K562 (cell line): Measurements from ENCODE around the gene FNBP1. TPM values are rescaled to one million over a fixed set of nuclear protein-coding genes. Genes with fewer than 3 reads are reported as not detected.

ENCODE experiments used
- ATAC-seq: fragments of 200-7000 bp; cut with Tn5 transposase; 3 replicates; pipeline ENCODE4 v1.9.1; 2020; ENCODE audit warnings: moderate library complexity
- BruUV-seq: library from RNA; stranded (reverse); fragments of 400-500 nt; replicated peaks from 2 replicates; lab custom pipeline; 2021; lab: Mats Ljungman, UMichigan
- CTCF ChIA-PET: fragments of 300-600 bp; formaldehyde crosslinking; extraction: SDS; loops from one replicate; lab custom pipeline; 2021; ENCODE audit warnings: low intra/inter-chr PET ratio; lab: Yijun Ruan, JAX
- POLR2A ChIA-PET: fragments of 300-600, 350-650 bp; sonication (Branson Sonifier 250); formaldehyde crosslinking; extraction: SDS; loops from one replicate; lab custom pipeline; 2021; ENCODE audit warnings: antibody characterized with exemption, inconsistent platforms; lab: Yijun Ruan, JAX
- DNase-seq, 4 experiments: peaks; one replicate each; pipeline versions ENCODE4 v3.0.0 to v3.0.0-alpha.2; 2011 to 2018; ENCODE audit warnings: low spot score in 3 of 4, mixed read lengths in 3 of 4; ENCODE audit errors: extremely low read depth in 1 of 4
- FAIRE-seq: peaks from 2 replicates; lab custom pipeline; 2011; peaks lifted over from hg19 to GRCh38; lab: Jason Lieb, UNC
- H2AFZ ChIP-seq: 2 replicates; pipeline ENCODE4 v1.6.0; 2011; ENCODE audit warnings: low read depth, low read length, control low read depth, inconsistent platforms
- H3K27ac ChIP-seq: fragments of 200-600 bp; 3 replicates; pipeline ENCODE4 v1.8.0; 2011; ENCODE audit warnings: low read depth, mild to moderate bottlenecking, control low read depth, inconsistent platforms, low read length, moderate library complexity, mixed read lengths; ENCODE audit errors: extremely low read depth
- H3K27me3 ChIP-seq, 2 experiments: fragments of 300-600 bp in 1 of 2; 2 replicates in 1 of 2; 3 replicates in 1 of 2; pipeline versions ENCODE4 v1.6.0 to v1.8.0; 2011; ENCODE audit warnings: inconsistent platforms in 2 of 2, low read length in 2 of 2, mild to moderate bottlenecking in 1 of 2, mixed read lengths in 1 of 2, moderate library complexity in 1 of 2; ENCODE audit not compliant: control insufficient read depth in 2 of 2, insufficient read depth in 2 of 2
- H3K36me3 ChIP-seq: fragments of 300-600 bp; 3 replicates; pipeline ENCODE4 v1.8.0; 2011; ENCODE audit warnings: mild to moderate bottlenecking, low read length, inconsistent platforms; ENCODE audit not compliant: control insufficient read depth, insufficient read depth
- H3K4me1 ChIP-seq, 2 experiments: fragments of 200-600 bp in 1 of 2; replicated peaks in 1 of 2; 2 replicates in 1 of 2; 3 replicates in 1 of 2; pipeline versions ENCODE4 v1.5.1 to v1.8.0; 2011; ENCODE audit warnings: inconsistent platforms in 2 of 2, low read length in 2 of 2, mild to moderate bottlenecking in 1 of 2, mixed read lengths in 1 of 2, moderate library complexity in 1 of 2; ENCODE audit not compliant: control insufficient read depth in 2 of 2, insufficient read depth in 2 of 2
- H3K4me2 ChIP-seq: 2 replicates; pipeline ENCODE4 v1.6.1; 2011; ENCODE audit warnings: low read length, control low read depth, inconsistent platforms, mixed read lengths; ENCODE audit not compliant: insufficient read depth
- H3K4me3 ChIP-seq: fragments of 200-600 bp; sonication (generic), shearing (Covaris generic); 2 replicates; pipeline ENCODE4 v1.5.1; 2016; ENCODE audit warnings: control low read depth, inconsistent platforms
- H3K79me2 ChIP-seq: fragments of 200-600 bp; 3 replicates; pipeline ENCODE4 v1.8.0; 2011; ENCODE audit warnings: low read length, inconsistent platforms; ENCODE audit not compliant: control insufficient read depth, insufficient read depth
- H3K9ac ChIP-seq, 2 experiments: 2 replicates each; pipeline versions ENCODE4 v1.6.0 to v1.6.1; 2011; ENCODE audit warnings: low read depth in 2 of 2, low read length in 2 of 2, control low read depth in 1 of 2, inconsistent platforms in 1 of 2, mild to moderate bottlenecking in 1 of 2, mixed read lengths in 1 of 2; ENCODE audit not compliant: insufficient read depth in 1 of 2
- H3K9me1 ChIP-seq: one replicate; pipeline ENCODE4 v1.6.0; 2011; ENCODE audit warnings: inconsistent platforms, mild to moderate bottlenecking, low read length, moderate library complexity; ENCODE audit not compliant: control insufficient read depth, insufficient read depth
- H3K9me3 ChIP-seq: replicated peaks from 2 replicates; pipeline ENCODE4 v1.5.1; 2011; ENCODE audit warnings: low read depth, low read length, inconsistent platforms; ENCODE audit not compliant: control insufficient read depth, insufficient read depth
- H4K20me1 ChIP-seq: replicated peaks from 2 replicates; pipeline ENCODE4 v1.6.1; 2011; ENCODE audit warnings: low read length, inconsistent platforms, mixed read lengths; ENCODE audit not compliant: control insufficient read depth, insufficient read depth
- ADNP ChIP-seq: fragments of 200-800 bp; sonication (Bioruptor generic); IDR thresholded peaks from 2 replicates; pipeline ENCODE4 v1.6.1; 2016; ENCODE audit warnings: missing genetic modification characterization, missing compliant biosample characterization
- ARHGAP35 ChIP-seq: fragments of 450-650 bp; IDR thresholded peaks from 2 replicates; pipeline ENCODE4 v1.6.1; 2018; ENCODE audit not compliant: partially characterized antibody
- DDX20 ChIP-seq: fragments of 450-650 bp; IDR thresholded peaks from 2 replicates; pipeline ENCODE4 v1.6.1; 2016; ENCODE audit warnings: missing genetic modification characterization, low read depth, mild to moderate bottlenecking, missing compliant biosample characterization, moderate library complexity
- FOXJ2 ChIP-seq: fragments of 200-800 bp; sonication (Bioruptor generic); IDR thresholded peaks from 2 replicates; pipeline ENCODE4 v1.6.1; 2016; ENCODE audit warnings: missing genetic modification characterization, missing compliant biosample characterization
- GTF2A2 ChIP-seq: IDR thresholded peaks from 2 replicates; pipeline ENCODE4 v1.6.1; 2016; ENCODE audit warnings: mild to moderate bottlenecking, missing genetic modification characterization, missing compliant biosample characterization
- HCFC1 ChIP-seq: IDR thresholded peaks from 2 replicates; pipeline ENCODE4 v1.6.1; 2012; ENCODE audit warnings: low read depth, low read length, improper control_type of control experiment
- JUN ChIP-seq, 2 experiments: sonication (generic) in 1 of 2; formaldehyde crosslinking in 1 of 2; IDR thresholded peaks; 2 replicates each; pipeline versions ENCODE4 v1.6.1 to v1.8.0; 2012 to 2022; ENCODE audit warnings: borderline replicate concordance in 2 of 2, mild to moderate bottlenecking in 2 of 2, improper control_type of control experiment in 1 of 2, low read depth in 1 of 2, low read length in 1 of 2, missing genetic modification reagents in 1 of 2
- JUND ChIP-seq, 2 experiments: IDR thresholded peaks; 2 replicates in 1 of 2; 3 replicates in 1 of 2; pipeline ENCODE4 v1.6.1; 2011; ENCODE audit warnings: borderline replicate concordance in 2 of 2, low read depth in 2 of 2, low read length in 2 of 2, improper control_type of control experiment in 1 of 2, missing biosample characterization in 1 of 2, missing genetic modification characterization in 1 of 2, missing genetic modification reagents in 1 of 2
- NCOA4 ChIP-seq: fragments of 450-650 bp; IDR thresholded peaks from 2 replicates; pipeline ENCODE4 v1.6.1; 2018; ENCODE audit warnings: mild to moderate bottlenecking; ENCODE audit not compliant: partially characterized antibody
- NFRKB ChIP-seq: fragments of 450-650 bp; IDR thresholded peaks from 2 replicates; pipeline ENCODE4 v1.6.1; 2016; ENCODE audit warnings: low read depth
- NONO ChIP-seq, 2 experiments: fragments of 200-400 bp in 1 of 2; fragments of 450-650 bp in 1 of 2; formaldehyde crosslinking in 1 of 2; IDR thresholded peaks; 2 replicates each; pipeline ENCODE4 v1.6.1; 2017; ENCODE audit warnings: low read depth in 2 of 2, mild to moderate bottlenecking in 2 of 2, moderate library complexity in 2 of 2, low read length in 1 of 2
- POLR2AphosphoS2 ChIP-seq: IDR thresholded peaks from 2 replicates; pipeline ENCODE4 v1.6.1; 2012; ENCODE audit warnings: low read length, improper control_type of control experiment
- SMAD1 ChIP-seq: fragments of 150-350 bp; IDR thresholded peaks from 2 replicates; pipeline ENCODE4 v1.6.1; 2014; ENCODE audit warnings: low read length, low read depth; ENCODE audit not compliant: partially characterized antibody
- YBX1 ChIP-seq: fragments of 450-650 bp; IDR thresholded peaks from 2 replicates; pipeline ENCODE4 v1.7.1; 2016; ENCODE audit warnings: mild to moderate bottlenecking
- ZBTB17 ChIP-seq: fragments of 450-650 bp; formaldehyde crosslinking; IDR thresholded peaks from 2 replicates; pipeline ENCODE4 v1.4.0; 2020; ENCODE audit warnings: mild to moderate bottlenecking
- ZNF146 ChIP-seq: IDR thresholded peaks from one replicate; pipeline ENCODE4 v1.6.1; 2018; ENCODE audit warnings: missing compliant biosample characterization; ENCODE audit not compliant: unreplicated experiment
- ZNF699 ChIP-seq: fragments of 250-450 bp; sonication (Bioruptor Pico); IDR thresholded peaks from 2 replicates; pipeline ENCODE4 v1.8.0; 2021; ENCODE audit warnings: mild to moderate bottlenecking, moderate library complexity; ENCODE audit not compliant: insufficient replicate concordance
- ZNF717 ChIP-seq: fragments of 250-450 bp; sonication (Bioruptor Pico); IDR thresholded peaks from 2 replicates; pipeline ENCODE4 v1.5.0; 2021
- WGBS: fragments of 100-300 bp; shearing (Covaris generic); methylation state at CpG from one replicate; pipeline ENCODE4 v1.1.6; 2016; ENCODE audit warnings: low coverage, mixed read lengths; ENCODE audit not compliant: insufficient coverage; ENCODE audit errors: missing lambda C conversion rate; 5-methylcytosine and 5-hydroxymethylcytosine counted together
- in situ Hi-C: fragments of 300-500 bp; cut with MboI; formaldehyde crosslinking; loops from 4 replicates; pipeline ENCODE4 v1.15.0; 2018; ENCODE audit warnings: inconsistent platforms, mixed read lengths
- intact Hi-C: fragments of 100-400 bp; cut with micrococcal nuclease; formaldehyde crosslinking; loops from 2 replicates; pipeline ENCODE4 v1.14.2; 2022
- polyA plus RNA-seq, 8 experiments: library from polyadenylated mRNA; depleted of rRNA in 4 of 8; stranded (reverse) in 5 of 8; unstranded in 3 of 8; fragments of >200 nt; fragmentation: Nextera tagmentation in 2 of 8; fragmentation: Illumina TruSeq in 1 of 8; extraction: Ambion mirVana in 2 of 8; extraction: Trizol in 1 of 8; gene quantifications; 2 replicates each; pipeline versions ENCODE4 v1.2.1 to v1.2.3, GENCODE V29; 2011 to 2014; ENCODE audit warnings: inconsistent platforms in 1 of 8, missing spikeins in 1 of 8
- total RNA-seq, 7 experiments: library from RNA; depleted of rRNA in 6 of 7; stranded (reverse); fragments of >200 nt in 6 of 7; fragmentation: Illumina TruSeq in 2 of 7; extraction: Trizol in 2 of 7; gene quantifications; 2 replicates each; pipeline versions ENCODE4 v1.2.1 to v1.2.3, GENCODE V29; 2011 to 2021; ENCODE audit warnings: low replicate concordance in 1 of 7
- TF ChIP-seq, protein P1 (sequence below): sonication (generic); formaldehyde crosslinking; IDR thresholded peaks from 2 replicates; pipeline ENCODE4 v1.9.0; 2022; ENCODE audit warnings: mild to moderate bottlenecking, missing genetic modification reagents
- TF ChIP-seq, protein P2 (sequence below): fragments of 450-650 bp; IDR thresholded peaks from 2 replicates; pipeline ENCODE4 v1.6.1; 2017; ENCODE audit warnings: antibody characterized with exemption

Gene FNBP1
- total and polyA plus RNA-seq, 9 of the 15 experiments (the other 6 are each of a cell fraction or from before 2014, with no cell fraction given) = 1.8 to 14.9 (median 7.6) TPM

DNA sequence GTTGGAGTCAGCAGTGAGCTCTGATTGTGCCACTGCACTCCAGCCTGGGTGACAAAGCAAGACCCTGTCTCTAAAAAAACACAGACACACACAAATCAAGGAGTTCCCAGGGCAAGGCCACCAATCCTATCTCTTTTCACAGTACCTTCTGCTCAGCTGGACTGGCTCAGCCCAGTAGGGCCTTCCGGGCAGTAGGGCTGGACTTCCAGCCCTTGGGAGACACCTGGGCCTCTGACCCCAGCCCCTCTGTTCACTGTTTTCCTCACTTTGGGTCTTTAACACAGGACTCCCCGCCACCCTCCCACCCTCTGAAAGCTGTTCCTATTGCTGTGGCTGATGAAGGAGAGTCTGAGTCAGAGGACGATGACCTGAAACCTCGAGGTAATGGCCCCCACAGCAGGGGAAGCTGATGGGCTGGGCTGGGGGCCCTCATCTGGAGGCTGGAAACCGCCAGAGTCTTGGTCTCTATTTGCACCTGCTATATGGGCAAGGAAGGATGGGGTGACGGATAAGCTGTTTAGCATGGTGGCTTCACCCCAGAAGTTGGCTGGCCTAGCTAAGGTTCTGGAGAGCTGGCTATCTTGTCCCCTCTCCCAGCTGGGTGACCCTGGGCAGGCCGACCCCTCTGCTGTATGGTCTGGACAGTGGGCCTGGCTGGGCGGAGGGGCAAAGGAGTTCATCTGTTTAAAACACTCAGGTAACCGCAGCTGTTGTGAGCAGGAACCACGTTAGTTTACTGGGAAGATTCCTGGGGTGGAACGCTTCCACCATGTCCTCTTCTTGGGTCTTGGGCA is 182.1 kb downstream of the FNBP1 start:
- Histone ChIP-seq H3K27me3 (no peaks in the 10 kb centered on the region), H3K4me2 (peak overlapping the region; percentile 8; the same call in 1 of the 2 replicates), H3K9me1 (peaks cover 4% of the 10 kb centered on the region), H2AFZ (no peak overlapping the region), H3K36me3 (peaks cover 82% of the 10 kb centered on the region), H3K27ac (peak overlapping the region; percentile 93), H3K4me1 (peaks cover 77 to 78% of the 10 kb centered on the region in 2 experiments), H3K9me3 (no peaks in the 10 kb centered on the region), H3K9ac (peak overlapping the region; percentile 11 to 71; a peak in 2 of 4 replicates), H4K20me1 (no peaks in the 10 kb centered on the region), H3K4me3 (no peak overlapping the region), H3K79me2 (peaks cover 52% of the 10 kb centered on the region)
- POLR2A ChIA-PET = interaction anchor here (0.7 to 9.4 kb wide), 13 partner anchors 9 to 750 kb away, joined by 3 to 91 read pairs (median 4); no protein-coding TSS in a partner anchor
- ATAC-seq = no peak
- intact Hi-C loops = no loop called here
- WGBS = 51% methylated on average over 11 of the region's 11 CpGs
- no peak for FAIRE-seq
- in situ Hi-C loops = no loop called here
- BruUV-seq = no TSS peak
- CTCF ChIA-PET = interaction anchor here (0.6 kb wide), 1 partner anchor 192 kb away, joined by 4 read pairs; no protein-coding TSS in a partner anchor
- peak in 1 of 4 experiments; percentile 67 for DNase-seq
- TF ChIP-seq ARHGAP35 (no peak), ZNF146 (no peak), ZNF717 (no peak), YBX1 (no peak), ADNP (tag) (no peak), ZBTB17 (CRISPR knock-in tag) (no peak), DDX20 (tag) (no peak), NONO (IDR thresholded peaks at IDR 0.05; ENCODE audit: low read depth in 2 of 2, low read length in 1 of 2) (no peak), JUND (IDR thresholded peaks at IDR 0.05; ENCODE audit: borderline replicate concordance, low read depth, low read length) (peak; percentile 52; the same call in 1 of the 2 replicates), JUND (tag; IDR thresholded peaks at IDR 0.05; ENCODE audit: borderline replicate concordance, low read depth, low read length) (no peak; the same call in 2 of the 3 replicates), NCOA4 (no peak), GTF2A2 (tag) (no peak), POLR2AphosphoS2 (no peak), ZNF699 (no peak), NFRKB (no peak), JUN (IDR thresholded peaks at IDR 0.05; ENCODE audit: borderline replicate concordance, low read depth, low read length) (no peak), JUN (CRISPR knock-in tag; IDR thresholded peaks at IDR 0.05; ENCODE audit: borderline replicate concordance) (0 out of 2 replicates have a peak, but pooled peaks have one; percentile 45), SMAD1 (no peak), HCFC1 (no peak), FOXJ2 (no peak)
- TF ChIP-seq, protein P1, sequence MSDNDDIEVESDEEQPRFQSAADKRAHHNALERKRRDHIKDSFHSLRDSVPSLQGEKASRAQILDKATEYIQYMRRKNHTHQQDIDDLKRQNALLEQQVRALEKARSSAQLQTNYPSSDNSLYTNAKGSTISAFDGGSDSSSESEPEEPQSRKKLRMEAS (CRISPR knock-in tag) = peak; percentile 42; the same call in 1 of the 2 replicates
- TF ChIP-seq, protein P2, sequence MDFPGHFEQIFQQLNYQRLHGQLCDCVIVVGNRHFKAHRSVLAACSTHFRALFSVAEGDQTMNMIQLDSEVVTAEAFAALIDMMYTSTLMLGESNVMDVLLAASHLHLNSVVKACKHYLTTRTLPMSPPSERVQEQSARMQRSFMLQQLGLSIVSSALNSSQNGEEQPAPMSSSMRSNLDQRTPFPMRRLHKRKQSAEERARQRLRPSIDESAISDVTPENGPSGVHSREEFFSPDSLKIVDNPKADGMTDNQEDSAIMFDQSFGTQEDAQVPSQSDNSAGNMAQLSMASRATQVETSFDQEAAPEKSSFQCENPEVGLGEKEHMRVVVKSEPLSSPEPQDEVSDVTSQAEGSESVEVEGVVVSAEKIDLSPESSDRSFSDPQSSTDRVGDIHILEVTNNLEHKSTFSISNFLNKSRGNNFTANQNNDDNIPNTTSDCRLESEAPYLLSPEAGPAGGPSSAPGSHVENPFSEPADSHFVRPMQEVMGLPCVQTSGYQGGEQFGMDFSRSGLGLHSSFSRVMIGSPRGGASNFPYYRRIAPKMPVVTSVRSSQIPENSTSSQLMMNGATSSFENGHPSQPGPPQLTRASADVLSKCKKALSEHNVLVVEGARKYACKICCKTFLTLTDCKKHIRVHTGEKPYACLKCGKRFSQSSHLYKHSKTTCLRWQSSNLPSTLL = no peak
